Activated T-helper 1 cell treated with anti-CD3 and anti-CD28 coated beads, Interleukin-12 subunit alpha, Interleukin-12 subunit beta, Interleukin-2, Interleukin-4 antibody, amounts not matched to agents 30 ng/mL and 10 ng/mL and 1 ng/mL, durations not matched to agents 14 hours and 24 hours and 36 hours (primary cell): ENCODE measurements around the gene RUNX1. TPM values are rescaled to one million over a fixed set of nuclear protein-coding genes. Genes with fewer than 3 reads are reported as not detected.

Experiments used
- DNase-seq: peaks from one replicate; pipeline ENCODE4 v3.0.0; 2021; ENCODE audit warnings: low spot score
- H3K27ac Mint-ChIP-seq: one replicate; pipeline ENCODE4 v1.8.0; 2021; ENCODE audit warnings: mild to moderate bottlenecking, mixed read lengths
- H3K27me3 Mint-ChIP-seq: one replicate; pipeline ENCODE4 v1.8.0; 2022; ENCODE audit warnings: mild to moderate bottlenecking, moderate library complexity, mixed read lengths; ENCODE audit not compliant: insufficient read depth
- H3K36me3 Mint-ChIP-seq: one replicate; pipeline ENCODE4 v1.8.0; 2021; ENCODE audit warnings: low read depth, mixed read lengths
- H3K4me1 Mint-ChIP-seq: one replicate; pipeline ENCODE4 v1.8.0; 2021; ENCODE audit warnings: low read depth, mixed read lengths
- H3K4me3 Mint-ChIP-seq: one replicate; pipeline ENCODE4 v1.8.0; 2021; ENCODE audit warnings: mild to moderate bottlenecking, moderate library complexity, mixed read lengths
- H3K9me3 Mint-ChIP-seq: one replicate; pipeline ENCODE4 v1.8.0; 2021; ENCODE audit warnings: mixed read lengths
- intact Hi-C: fragments of 100-400 bp; cut with micrococcal nuclease; formaldehyde crosslinking; loops from one replicate; pipeline ENCODE4 v1.15.1; 2024
- total RNA-seq: library from RNA; stranded (reverse); gene quantifications from 2 replicates; pipeline ENCODE4 v1.2.3, GENCODE V29; 2022

The RUNX1 gene
- total RNA-seq, 1 donor from 2014 or later = 116 TPM

DNA sequence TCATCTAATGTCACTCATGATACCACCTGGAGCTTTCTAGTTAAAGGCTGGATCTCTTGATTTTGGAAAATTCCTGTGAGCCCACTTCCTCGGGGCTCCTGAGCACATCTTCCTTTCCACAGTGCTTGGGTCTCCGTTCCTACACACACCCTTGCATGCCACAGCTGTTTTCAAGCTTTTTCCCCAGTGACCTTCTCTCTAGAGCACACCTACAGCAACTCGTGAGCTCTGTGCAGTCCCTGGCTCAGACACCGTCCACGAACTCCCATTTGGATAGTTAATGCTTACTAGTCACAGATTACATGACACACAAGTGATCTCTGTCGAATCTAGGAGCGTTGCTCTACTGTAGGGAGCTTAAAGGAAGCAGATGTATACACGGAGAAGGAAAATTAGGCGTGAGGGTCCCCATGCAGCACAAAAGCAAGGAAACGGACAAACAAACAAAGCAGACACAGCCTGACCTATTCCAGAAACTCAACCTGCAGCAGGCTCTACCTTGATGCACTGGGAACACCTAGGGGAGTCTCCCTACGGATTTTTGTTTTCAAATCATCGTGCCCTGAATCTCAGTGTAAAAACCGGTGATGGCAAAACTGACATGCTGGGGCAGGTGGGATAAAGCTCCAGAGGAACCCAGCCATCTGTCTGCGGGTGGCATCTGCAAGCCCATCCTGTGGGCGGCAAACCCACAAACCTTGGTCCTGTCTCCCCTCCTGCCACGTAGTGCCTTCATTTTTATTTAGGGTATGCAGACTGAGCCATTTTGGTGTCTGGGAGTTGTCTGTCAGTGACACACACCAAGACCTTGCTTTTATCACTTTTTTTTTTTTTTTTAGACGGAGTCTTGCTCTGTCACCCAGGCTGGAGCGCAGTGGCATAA is 177.8 kb downstream of the RUNX1 start:
- H3K36me3 Mint-ChIP-seq = peaks cover 66% of the 10 kb centered on the region
- no peaks in the 10 kb centered on the region for H3K9me3 Mint-ChIP-seq
- no peak overlapping the region for H3K27ac Mint-ChIP-seq
- H3K4me1 Mint-ChIP-seq = peaks cover 60% of the 10 kb centered on the region
- no peak overlapping the region for H3K4me3 Mint-ChIP-seq
- intact Hi-C loops = no loop called here
- H3K27me3 Mint-ChIP-seq = no peaks in the 10 kb centered on the region
- no peak for DNase-seq

DNA sequence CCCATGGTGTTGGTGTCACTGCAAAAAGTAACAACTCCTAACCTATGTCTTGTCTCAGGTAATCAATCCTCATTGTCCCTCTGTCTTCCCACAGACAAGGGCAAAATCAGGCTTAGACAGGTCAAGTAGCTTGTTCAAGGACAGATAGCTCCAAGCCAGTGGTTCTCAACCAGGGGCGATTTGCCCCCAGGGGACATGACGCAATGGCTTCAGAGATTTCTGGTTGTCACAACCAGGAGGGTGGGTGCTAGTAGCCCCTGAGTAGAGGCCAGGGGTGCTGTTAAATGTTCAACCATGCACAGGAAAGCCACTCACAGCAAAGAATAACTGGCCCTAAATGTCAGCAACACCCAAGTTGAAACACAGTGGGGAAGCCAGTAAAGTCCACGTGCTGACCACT is 178.9 kb downstream of the RUNX1 start:
- intact Hi-C loops = no loop called here
- DNase-seq = no peak
- Mint-ChIP-seq H3K9me3 (no peaks in the 10 kb centered on the region), H3K27ac (no peak overlapping the region), H3K4me3 (no peak overlapping the region), H3K27me3 (no peaks in the 10 kb centered on the region), H3K36me3 (peaks cover 67% of the 10 kb centered on the region), H3K4me1 (peaks cover 63% of the 10 kb centered on the region)

DNA sequence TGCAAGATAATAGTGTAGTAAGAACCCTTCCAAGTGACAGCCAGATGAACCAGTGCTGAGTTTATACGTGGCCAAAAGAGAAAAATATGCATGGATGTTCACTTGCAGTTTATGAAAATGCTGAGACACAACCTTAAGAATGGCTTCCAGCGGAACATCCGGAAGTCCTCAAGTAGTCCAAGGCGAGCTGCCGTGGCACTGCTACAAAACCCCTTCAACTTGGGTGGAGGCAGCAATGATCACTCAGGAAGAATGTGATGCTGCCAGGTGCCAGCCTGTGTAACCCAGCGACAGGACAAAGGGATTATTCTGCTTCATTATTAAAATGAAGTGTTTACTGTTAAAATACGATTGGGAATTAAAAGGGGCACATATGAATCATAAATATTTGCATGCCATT is 179.6 kb downstream of the RUNX1 start:
- Mint-ChIP-seq H3K27me3 (no peaks in the 10 kb centered on the region), H3K36me3 (peaks cover 68% of the 10 kb centered on the region), H3K4me1 (peaks cover 63% of the 10 kb centered on the region), H3K27ac (no peak overlapping the region), H3K4me3 (no peak overlapping the region), H3K9me3 (no peaks in the 10 kb centered on the region)
- no peak for DNase-seq
- intact Hi-C loops = no loop called here

DNA sequence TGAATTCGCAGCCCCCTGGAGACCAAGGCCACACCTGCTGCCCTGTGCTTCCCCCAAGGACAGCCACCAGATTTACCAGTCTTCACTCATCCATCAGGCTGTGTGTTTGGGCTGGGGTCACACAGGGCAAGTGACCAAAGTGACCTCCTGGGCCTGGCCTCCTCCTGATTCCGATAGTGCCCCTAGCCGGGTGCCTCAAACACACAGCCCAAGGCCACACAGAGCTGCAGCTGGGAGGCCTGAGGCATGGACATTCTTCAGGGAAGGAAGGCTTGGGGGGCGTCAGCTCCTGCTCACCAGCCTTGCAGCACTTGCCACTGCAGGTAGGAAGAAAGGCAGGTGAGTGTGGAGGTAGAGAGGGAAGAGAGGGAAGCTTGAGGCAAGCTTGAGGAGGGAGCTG is 181.3 kb downstream of the RUNX1 start:
- peaks cover 71% of the 10 kb centered on the region for H3K4me1 Mint-ChIP-seq
- peak overlapping the region; percentile 61 for H3K27ac Mint-ChIP-seq
- no peak overlapping the region for H3K4me3 Mint-ChIP-seq

DNA sequence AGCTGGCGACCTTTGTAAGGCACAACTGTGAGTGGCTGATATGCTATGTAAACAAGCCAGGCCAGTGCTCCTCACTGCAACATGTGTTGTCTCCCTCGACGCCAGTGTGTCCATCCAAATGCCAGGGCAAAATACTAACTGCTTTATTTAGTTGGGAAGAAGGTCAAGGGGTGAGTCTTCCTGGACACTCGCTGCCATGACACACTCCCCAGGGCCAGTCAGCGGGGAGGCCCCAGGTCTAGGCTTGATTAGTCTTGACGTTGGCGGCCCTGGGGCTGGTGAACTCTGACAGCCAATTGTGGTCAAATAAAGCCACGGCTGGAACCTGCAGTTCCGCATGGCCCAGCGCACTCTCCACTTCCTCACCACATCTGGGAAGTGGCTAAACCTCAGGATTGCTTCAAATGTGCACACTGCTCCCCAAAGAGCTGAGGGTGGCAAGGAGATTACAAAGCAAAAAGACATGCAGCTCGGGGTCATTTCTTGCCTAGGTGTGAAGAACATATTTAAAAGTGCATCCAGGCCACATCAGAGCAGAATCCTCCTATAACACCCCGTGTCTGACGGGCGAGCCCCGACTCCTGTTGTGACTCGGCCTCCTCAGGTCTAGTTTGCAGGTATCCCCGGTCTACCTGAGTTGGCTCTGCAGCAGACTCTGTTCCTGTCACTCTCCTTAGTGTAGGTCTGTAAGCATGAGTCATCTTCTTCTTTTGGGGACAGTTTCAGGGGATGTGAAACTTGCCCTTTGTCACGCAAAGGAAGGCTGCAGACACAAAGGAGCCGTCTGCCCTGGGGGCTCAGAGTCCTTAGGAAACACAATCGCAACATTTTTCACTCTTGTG is 183.5 kb downstream of the RUNX1 start:
- DNase-seq = peak; percentile 23
- Mint-ChIP-seq H3K36me3 (peaks cover 70% of the 10 kb centered on the region), H3K4me1 (peaks cover 70% of the 10 kb centered on the region), H3K9me3 (no peaks in the 10 kb centered on the region), H3K27ac (peak overlapping the region; percentile 38), H3K27me3 (no peaks in the 10 kb centered on the region), H3K4me3 (peak overlapping the region; percentile 65)
- intact Hi-C loops = loop anchor here (2.0 kb wide), 1 partner anchor 17 kb away; no protein-coding TSS in a partner anchor

More for the DNA sequence above, 181.3 kb downstream of the RUNX1 start:
- H3K27me3 Mint-ChIP-seq = no peaks in the 10 kb centered on the region
- intact Hi-C loops = loop anchor here (2.0 kb wide), 1 partner anchor 15 kb away; no protein-coding TSS in a partner anchor
- H3K36me3 Mint-ChIP-seq = peaks cover 64% of the 10 kb centered on the region
- no peaks in the 10 kb centered on the region for H3K9me3 Mint-ChIP-seq
- DNase-seq = no peak

DNA sequence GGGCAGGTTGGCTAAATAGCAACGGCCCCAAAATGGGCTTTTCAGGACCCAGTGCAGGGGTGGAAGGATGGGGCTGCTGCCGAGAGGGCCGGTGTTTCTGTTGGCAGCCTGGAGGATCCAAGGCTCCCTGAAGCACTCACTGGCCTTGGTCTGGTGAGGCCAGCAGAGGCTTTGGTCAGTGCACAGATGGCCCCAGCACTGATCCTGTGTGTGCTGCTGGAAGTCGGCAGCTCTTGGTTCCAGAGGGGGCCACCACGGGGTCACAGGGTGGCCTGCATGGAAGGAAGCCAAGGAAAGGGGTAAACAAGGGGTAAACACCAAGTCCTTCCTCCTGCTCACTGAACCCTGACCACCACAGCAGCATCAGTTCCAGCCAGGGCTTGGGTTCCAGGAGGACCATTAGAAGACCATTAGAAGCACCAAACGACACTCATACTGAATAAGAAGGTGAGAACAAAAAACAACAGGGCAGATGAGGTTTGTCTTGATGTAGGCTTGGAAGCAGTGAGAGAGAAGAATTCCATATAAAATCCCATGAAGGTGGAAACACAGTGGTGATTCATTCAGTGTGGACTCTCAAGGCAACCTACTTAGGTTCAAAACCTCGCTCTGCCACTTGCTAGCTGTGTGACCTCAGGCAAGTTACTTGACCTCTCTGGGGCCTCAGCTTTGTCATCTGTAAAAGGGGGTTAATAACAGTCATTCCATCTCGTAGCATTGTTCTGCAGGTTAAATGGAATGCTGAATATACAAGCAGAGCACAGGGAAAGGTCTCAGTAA is 184.5 kb downstream of the RUNX1 start:
- no peaks in the 10 kb centered on the region for H3K27me3 Mint-ChIP-seq
- H3K4me1 Mint-ChIP-seq = peaks cover 74% of the 10 kb centered on the region
- peaks cover 74% of the 10 kb centered on the region for H3K36me3 Mint-ChIP-seq
- no peaks in the 10 kb centered on the region for H3K9me3 Mint-ChIP-seq
- no peak for DNase-seq
- peak overlapping the region; percentile 15 for H3K4me3 Mint-ChIP-seq
- H3K27ac Mint-ChIP-seq = peak overlapping the region; percentile 53
- intact Hi-C loops = no loop called here

DNA sequence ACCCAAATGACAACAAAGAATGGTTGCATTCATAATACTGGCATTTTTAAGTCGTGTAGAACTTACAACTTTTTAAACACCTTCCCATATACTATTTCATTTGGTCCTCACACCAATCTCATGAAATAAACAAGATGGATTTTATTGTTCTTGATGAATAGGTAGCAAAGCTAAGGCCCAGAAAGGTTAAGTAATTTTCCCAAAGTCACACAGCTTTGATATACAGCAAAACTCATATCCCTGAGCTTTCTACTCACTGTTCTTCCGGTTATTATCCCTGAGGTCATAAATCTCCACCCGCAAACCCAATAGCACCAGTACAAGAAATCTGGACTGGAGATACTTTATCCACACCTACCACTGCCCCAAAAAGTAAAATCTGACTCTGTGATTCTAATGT is 186.2 kb downstream of the RUNX1 start:
- Mint-ChIP-seq H3K36me3 (peaks cover 75% of the 10 kb centered on the region), H3K27ac (no peak overlapping the region), H3K4me1 (peaks cover 60% of the 10 kb centered on the region), H3K4me3 (no peak overlapping the region), H3K27me3 (no peaks in the 10 kb centered on the region), H3K9me3 (no peaks in the 10 kb centered on the region)
- intact Hi-C loops = no loop called here
- no peak for DNase-seq

DNA sequence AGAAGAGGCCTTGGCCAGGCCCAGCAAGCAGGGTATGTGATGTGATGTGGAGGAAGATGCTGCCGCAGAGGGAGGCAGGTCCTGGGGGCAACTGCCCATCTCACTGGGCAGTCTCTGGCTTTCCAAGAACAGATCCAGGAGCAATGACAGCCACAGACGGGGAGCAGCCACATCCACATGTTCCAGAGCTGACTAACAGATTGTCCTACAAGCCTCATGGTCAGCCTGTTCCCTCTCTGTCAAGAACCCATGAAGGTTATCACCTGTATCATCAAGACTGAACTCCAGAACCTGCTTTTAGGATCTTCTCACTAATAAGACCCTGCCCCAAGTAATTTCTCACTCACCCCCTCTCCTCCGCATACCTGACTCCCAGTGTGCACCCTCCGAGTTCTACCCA is 187.8 kb downstream of the RUNX1 start:
- H3K9me3 Mint-ChIP-seq = no peaks in the 10 kb centered on the region
- no peak for DNase-seq
- peaks cover 59% of the 10 kb centered on the region for H3K4me1 Mint-ChIP-seq
- H3K27me3 Mint-ChIP-seq = no peaks in the 10 kb centered on the region
- intact Hi-C loops = no loop called here
- H3K4me3 Mint-ChIP-seq = no peak overlapping the region
- H3K36me3 Mint-ChIP-seq = peaks cover 82% of the 10 kb centered on the region
- no peak overlapping the region for H3K27ac Mint-ChIP-seq

DNA sequence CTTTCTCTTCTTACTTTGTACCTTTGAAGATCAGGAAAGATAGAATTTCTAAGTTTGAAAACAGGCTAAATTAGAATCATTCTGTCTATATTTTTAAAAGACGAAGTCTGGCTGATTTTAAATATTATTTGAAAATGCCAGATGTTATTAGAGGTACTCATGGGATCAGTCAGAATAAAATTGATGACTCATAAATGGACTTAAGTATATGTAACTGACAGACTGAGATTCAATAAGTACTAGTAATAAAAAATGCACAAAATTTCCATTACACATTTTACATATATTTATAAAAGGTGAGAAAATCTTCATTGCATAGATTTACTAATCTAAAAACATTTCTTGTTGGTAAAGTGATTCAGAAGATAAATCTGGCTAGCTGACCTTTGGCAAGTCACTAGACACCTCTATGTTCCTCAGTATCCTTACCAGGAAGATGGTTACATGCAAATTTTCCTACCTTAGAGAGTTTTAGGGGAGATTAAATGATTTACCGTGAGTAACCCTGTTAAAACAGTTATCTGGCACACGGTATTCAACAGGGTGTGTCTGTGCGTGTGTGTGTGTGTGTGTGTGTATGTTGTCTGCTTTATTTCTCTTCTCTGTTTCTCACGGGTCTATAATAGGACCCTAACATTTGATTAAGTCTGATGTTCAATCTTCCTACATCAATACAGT is 189.0 kb downstream of the RUNX1 start:
- H3K4me3 Mint-ChIP-seq = no peak overlapping the region
- peaks cover 47% of the 10 kb centered on the region for H3K4me1 Mint-ChIP-seq
- H3K9me3 Mint-ChIP-seq = no peaks in the 10 kb centered on the region
- no peak for DNase-seq
- H3K27ac Mint-ChIP-seq = no peak overlapping the region
- H3K36me3 Mint-ChIP-seq = peaks cover 77% of the 10 kb centered on the region
- H3K27me3 Mint-ChIP-seq = no peaks in the 10 kb centered on the region
- intact Hi-C loops = no loop called here

DNA sequence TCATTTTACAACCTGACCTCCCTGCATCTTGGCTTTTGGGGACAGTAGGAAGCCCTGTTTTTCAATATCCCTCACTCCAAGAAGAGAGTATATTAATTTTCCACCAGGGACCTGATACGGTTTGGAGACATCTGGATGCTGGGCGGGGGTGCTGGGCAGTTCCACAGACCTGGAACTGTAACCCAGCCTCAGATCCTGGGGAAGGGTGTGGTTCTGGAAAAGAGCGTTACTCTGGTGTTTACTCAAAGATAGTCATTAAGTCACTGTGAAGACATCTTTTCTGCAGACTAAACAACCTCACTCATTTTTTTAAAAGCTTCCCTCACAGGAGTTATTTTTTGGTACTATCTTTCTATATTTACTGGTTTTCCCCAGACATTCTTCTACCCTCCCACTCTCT is 190.5 kb downstream of the RUNX1 start:
- no peaks in the 10 kb centered on the region for H3K27me3 Mint-ChIP-seq
- peaks cover 38% of the 10 kb centered on the region for H3K4me1 Mint-ChIP-seq
- H3K4me3 Mint-ChIP-seq = no peak overlapping the region
- no peaks in the 10 kb centered on the region for H3K9me3 Mint-ChIP-seq
- peaks cover 78% of the 10 kb centered on the region for H3K36me3 Mint-ChIP-seq
- no peak for DNase-seq
- intact Hi-C loops = no loop called here
- peak overlapping the region; percentile 59 for H3K27ac Mint-ChIP-seq

DNA sequence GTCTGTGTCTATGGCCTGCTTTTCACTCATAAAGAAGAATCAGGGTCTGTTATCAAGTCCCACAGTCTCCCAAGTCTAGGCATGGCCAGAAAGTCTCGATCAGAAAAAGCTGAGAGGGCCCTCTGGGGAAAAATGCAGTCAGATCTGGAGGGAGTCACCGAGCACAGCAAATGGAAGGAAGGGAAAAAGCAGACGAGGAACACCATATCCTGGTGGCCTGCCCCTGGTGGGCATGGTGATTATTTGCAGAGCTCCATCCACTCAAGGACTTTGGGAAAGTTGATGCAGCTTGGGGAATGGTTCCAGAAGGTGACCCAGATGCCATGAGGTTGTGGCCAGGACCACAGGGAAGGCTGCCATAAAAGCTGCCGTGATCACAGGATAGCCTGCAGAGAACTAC is 191.2 kb downstream of the RUNX1 start:
- intact Hi-C loops = no loop called here
- no peak for DNase-seq
- Mint-ChIP-seq H3K36me3 (peaks cover 75% of the 10 kb centered on the region), H3K27ac (no peak overlapping the region), H3K9me3 (no peaks in the 10 kb centered on the region), H3K27me3 (no peaks in the 10 kb centered on the region), H3K4me3 (no peak overlapping the region), H3K4me1 (peaks cover 36% of the 10 kb centered on the region)

DNA sequence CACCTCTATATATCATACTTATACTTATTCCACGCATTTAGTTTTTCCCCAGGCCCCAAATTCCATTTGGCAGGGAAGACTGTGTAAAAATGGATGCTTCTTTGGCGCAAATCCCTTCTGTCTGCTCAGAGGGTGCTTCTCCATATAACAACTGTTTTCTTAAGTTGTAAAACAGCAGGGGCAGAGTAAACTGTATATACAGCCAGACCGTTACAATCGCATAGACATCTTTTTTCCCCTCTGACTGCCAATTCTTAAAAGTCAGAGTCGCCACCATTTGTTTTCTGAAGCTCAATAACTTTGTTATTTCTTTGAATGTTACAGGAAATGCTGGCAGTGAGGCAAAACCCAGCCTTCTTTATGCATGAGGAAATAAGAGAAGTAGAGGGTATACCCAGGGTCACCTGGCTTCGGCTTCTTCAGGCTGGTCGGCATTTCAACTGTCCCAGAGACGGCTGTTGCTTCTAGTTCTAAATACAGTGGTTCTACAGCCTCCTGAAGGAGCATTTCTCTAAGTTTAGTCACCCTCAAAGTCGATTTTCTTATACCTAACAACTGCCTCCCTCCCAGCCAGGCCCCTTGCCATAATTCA is 191.9 kb downstream of the RUNX1 start:
- intact Hi-C loops = no loop called here
- H3K36me3 Mint-ChIP-seq = peaks cover 75% of the 10 kb centered on the region
- H3K4me1 Mint-ChIP-seq = peaks cover 39% of the 10 kb centered on the region
- H3K9me3 Mint-ChIP-seq = no peaks in the 10 kb centered on the region
- DNase-seq = no peak
- no peak overlapping the region for H3K4me3 Mint-ChIP-seq
- H3K27me3 Mint-ChIP-seq = no peaks in the 10 kb centered on the region
- H3K27ac Mint-ChIP-seq = no peak overlapping the region
